PC-3 (cell line): Measurements from ENCODE around the gene RFPL1. TPM values are rescaled to one million over a fixed set of nuclear protein-coding genes. Genes with fewer than 3 reads are reported as not detected.

Experiments used
- ATAC-seq: fragments of 200-7000 bp; cut with Tn5 transposase; 2 replicates; pipeline ENCODE4 v1.9.1; 2020; ENCODE audit warnings: mild to moderate bottlenecking, moderate library complexity
- BruUV-seq: library from RNA; stranded (reverse); fragments of 400-500 nt; replicated peaks from 2 replicates; lab custom pipeline; 2021; lab: Mats Ljungman, UMichigan
- CTCF ChIA-PET: fragments of 300-600 bp; sonication (Branson Sonifier 250); formaldehyde crosslinking; loops from one replicate; lab custom pipeline; 2022; ENCODE audit warnings: antibody characterized with exemption; lab: Charles Lee
- POLR2A ChIA-PET: fragments of 300-600 bp; sonication (Branson Sonifier 250); formaldehyde crosslinking; loops from one replicate; lab custom pipeline; 2022; ENCODE audit warnings: antibody characterized with exemption; ENCODE audit not compliant: unreplicated experiment; lab: Charles Lee
- DNase-seq: peaks from one replicate; pipeline ENCODE4 v3.0.0-alpha.2; 2015
- H2AFZ ChIP-seq: fragments of 300-600 bp; sonication (generic); 2 replicates; pipeline ENCODE4 v1.6.0; 2016; ENCODE audit warnings: antibody characterized with exemption, low read length
- H3F3A ChIP-seq: fragments of 300-600 bp; sonication (generic); one replicate; pipeline ENCODE4 v1.6.0; 2017; ENCODE audit warnings: antibody characterized with exemption, low read length, control low read depth, mild to moderate bottlenecking; ENCODE audit not compliant: unreplicated experiment
- H3K27ac ChIP-seq: fragments of 300-600 bp; sonication (generic); 2 replicates; pipeline ENCODE4 v1.5.1; 2016; ENCODE audit warnings: mild to moderate bottlenecking, low read length
- H3K27me3 ChIP-seq: fragments of 300-600 bp; sonication (generic); 2 replicates; pipeline ENCODE4 v1.6.1; 2016; ENCODE audit warnings: low read length, mixed read lengths
- H3K36me3 ChIP-seq: fragments of 300-600 bp; sonication (generic); 2 replicates; pipeline ENCODE4 v1.6.1; 2016; ENCODE audit warnings: low read depth, mixed run types, low read length, mixed read lengths
- H3K4me1 ChIP-seq: fragments of 300-600 bp; sonication (generic); 2 replicates; pipeline ENCODE4 v1.5.1; 2016; ENCODE audit warnings: low read length; ENCODE audit not compliant: insufficient read depth
- H3K4me2 ChIP-seq: fragments of 300-600 bp; sonication (generic); 2 replicates; pipeline ENCODE4 v1.6.0; 2016; ENCODE audit warnings: low read length
- H3K4me3 ChIP-seq: fragments of 300-600 bp; sonication (generic); 2 replicates; pipeline ENCODE4 v1.5.1; 2016; ENCODE audit warnings: mild to moderate bottlenecking, low read length, mixed read lengths
- H3K79me2 ChIP-seq: fragments of 300-600 bp; sonication (generic); 2 replicates; pipeline ENCODE4 v1.6.1; 2017; ENCODE audit warnings: low read length, mixed read lengths
- H3K9ac ChIP-seq: fragments of 300-600 bp; sonication (generic); 2 replicates; pipeline ENCODE4 v1.6.0; 2016; ENCODE audit warnings: mild to moderate bottlenecking, low read length
- H3K9me2 ChIP-seq: fragments of 300-600 bp; sonication (generic); replicated peaks from 2 replicates; pipeline ENCODE4 v1.6.1; 2016; ENCODE audit warnings: mixed run types, low read length, mixed read lengths
- H3K9me3 ChIP-seq: fragments of 300-600 bp; sonication (generic); 2 replicates; pipeline ENCODE4 v1.6.1; 2016; ENCODE audit warnings: low read length, mixed read lengths
- H4K20me1 ChIP-seq: fragments of 300-600 bp; sonication (generic); 2 replicates; pipeline ENCODE4 v1.6.1; 2016; ENCODE audit warnings: low read length, mixed read lengths
- CTCF ChIP-seq: fragments of 300-600 bp; sonication (generic); conservative IDR thresholded peaks from 2 replicates; pipeline ENCODE4 v1.5.1; 2017; ENCODE audit warnings: antibody characterized with exemption, low read depth, mild to moderate bottlenecking, low read length
- EZH2 ChIP-seq: fragments of 300-600 bp; sonication (generic); IDR thresholded peaks from one replicate; pipeline ENCODE4 v1.6.1; 2017; ENCODE audit warnings: antibody characterized with exemption, mild to moderate bottlenecking, low read length; ENCODE audit not compliant: unreplicated experiment
- EZH2phosphoT487 ChIP-seq: fragments of 300-600 bp; sonication (generic); IDR thresholded peaks from 2 replicates; pipeline ENCODE4 v1.6.1; 2018; ENCODE audit warnings: mild to moderate bottlenecking, antibody characterized with exemption, low read length, borderline replicate concordance
- intact Hi-C: fragments of 100-400 bp; cut with micrococcal nuclease; formaldehyde crosslinking; loops from 2 replicates; pipeline ENCODE4 v1.9.0; 2023
- total RNA-seq: library from RNA; depleted of rRNA; stranded (reverse); fragments of >200 nt; gene quantifications from 2 replicates; pipeline ENCODE4 v1.2.3, GENCODE V29; 2014

Gene RFPL1
- total RNA-seq, 1 experiment from 2014 or later, result not detected

GRCh38 chr22:29477723-29478318 lies 39.4 kb downstream of the RFPL1 start:
- intact Hi-C loops, result no loop called here
- no peaks in the 10 kb centered on the region for H3K36me3 ChIP-seq
- H3K9me3 ChIP-seq, result no peaks in the 10 kb centered on the region
- H3K4me2 ChIP-seq, result no peak overlapping the region
- no peaks in the 10 kb centered on the region for H3K9me2 ChIP-seq
- TF ChIP-seq EZH2, result no peak
- no peak for TF ChIP-seq CTCF
- TF ChIP-seq EZH2phosphoT487, result no peak
- ChIA-PET POLR2A (no interaction called here), CTCF (no interaction called here)
- H2AFZ ChIP-seq, result no peak overlapping the region
- no peak overlapping the region for H3K27ac ChIP-seq
- H3K27me3 ChIP-seq, result 0 out of 2 replicates have a peak, but pooled peaks cover 3% of the 10 kb centered on the region
- no peak overlapping the region for H3K9ac ChIP-seq
- DNase-seq (no peak), ATAC-seq (no peak)
- no peaks in the 10 kb centered on the region for H4K20me1 ChIP-seq
- no peaks in the 10 kb centered on the region for H3F3A ChIP-seq
- H3K4me1 ChIP-seq, result no peaks in the 10 kb centered on the region
- no peak overlapping the region for H3K4me3 ChIP-seq
- no TSS peak for BruUV-seq
- no peaks in the 10 kb centered on the region for H3K79me2 ChIP-seq

- ATAC-seq, result no peak
- Histone ChIP-seq H3K36me3 (no peaks in the 10 kb centered on the region), H3K9me2 (no peaks in the 10 kb centered on the region), H3F3A (no peaks in the 10 kb centered on the region), H2AFZ (no peak overlapping the region), H3K27me3 (0 out of 2 replicates have a peak, but pooled peaks cover 3% of the 10 kb centered on the region), H3K4me3 (no peak overlapping the region), H3K4me1 (no peaks in the 10 kb centered on the region), H3K4me2 (no peak overlapping the region), H3K9ac (no peak overlapping the region), H4K20me1 (no peaks in the 10 kb centered on the region), H3K27ac (no peak overlapping the region), H3K9me3 (no peaks in the 10 kb centered on the region), H3K79me2 (no peaks in the 10 kb centered on the region)
- intact Hi-C loops, result no loop called here
- ChIA-PET CTCF (no interaction called here), POLR2A (no interaction called here)
- no peak for DNase-seq
- TF ChIP-seq CTCF (no peak), EZH2 (no peak), EZH2phosphoT487 (no peak)
- no TSS peak for BruUV-seq
Observed at GRCh38 chr22:29478326-29479276, 40.2 kb downstream of the RFPL1 start.
